D721Med (cell line): ENCODE data around the gene ACE.
A peak's percentile ranks its signal among the peaks of the same experiment; 100 is the strongest.

Experiments used
- DNase-seq: peaks from one replicate; pipeline ENCODE4 v3.0.0; 2011; ENCODE audit warnings: low spot score; ENCODE audit not compliant: insufficient read length
- FAIRE-seq: peaks from 2 replicates; lab custom pipeline; 2011; peaks lifted over from hg19 to GRCh38; lab: Jason Lieb, UNC
- TF ChIP-seq, protein P1 (sequence below): IDR thresholded peaks from 2 replicates; pipeline ENCODE4 v1.5.1; 2012; ENCODE audit warnings: mild to moderate bottlenecking, control low read depth; ENCODE audit not compliant: insufficient read depth; ENCODE audit errors: missing control alignments

The ACE gene

DNA sequence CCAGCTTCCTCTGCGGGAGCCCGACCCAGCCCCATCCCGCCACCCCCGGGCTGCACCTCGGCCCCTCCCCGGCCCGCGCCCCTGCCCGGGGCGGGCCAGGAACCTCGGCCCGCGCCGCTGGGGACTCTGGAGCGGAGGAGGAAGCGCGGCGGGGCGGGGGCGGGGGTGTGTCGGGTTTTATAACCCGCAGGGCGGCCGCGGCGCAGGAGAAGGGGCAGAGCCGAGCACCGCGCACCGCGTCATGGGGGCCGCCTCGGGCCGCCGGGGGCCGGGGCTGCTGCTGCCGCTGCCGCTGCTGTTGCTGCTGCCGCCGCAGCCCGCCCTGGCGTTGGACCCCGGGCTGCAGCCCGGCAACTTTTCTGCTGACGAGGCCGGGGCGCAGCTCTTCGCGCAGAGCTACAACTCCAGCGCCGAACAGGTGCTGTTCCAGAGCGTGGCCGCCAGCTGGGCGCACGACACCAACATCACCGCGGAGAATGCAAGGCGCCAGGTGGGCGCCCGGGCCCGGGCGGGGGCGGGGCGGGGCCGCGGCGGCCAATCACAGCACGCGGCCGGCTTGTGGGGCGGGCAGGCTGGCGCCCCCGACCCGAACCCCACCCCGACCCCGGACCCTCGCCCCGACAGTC, at the start of gene ACE:
Gene ACE, plus strand, starts transcription at position 208 of the 626 bp plus-strand sequence. Its CDS starts 34 bp downstream, at position 242.
- TF ChIP-seq, protein P1, sequence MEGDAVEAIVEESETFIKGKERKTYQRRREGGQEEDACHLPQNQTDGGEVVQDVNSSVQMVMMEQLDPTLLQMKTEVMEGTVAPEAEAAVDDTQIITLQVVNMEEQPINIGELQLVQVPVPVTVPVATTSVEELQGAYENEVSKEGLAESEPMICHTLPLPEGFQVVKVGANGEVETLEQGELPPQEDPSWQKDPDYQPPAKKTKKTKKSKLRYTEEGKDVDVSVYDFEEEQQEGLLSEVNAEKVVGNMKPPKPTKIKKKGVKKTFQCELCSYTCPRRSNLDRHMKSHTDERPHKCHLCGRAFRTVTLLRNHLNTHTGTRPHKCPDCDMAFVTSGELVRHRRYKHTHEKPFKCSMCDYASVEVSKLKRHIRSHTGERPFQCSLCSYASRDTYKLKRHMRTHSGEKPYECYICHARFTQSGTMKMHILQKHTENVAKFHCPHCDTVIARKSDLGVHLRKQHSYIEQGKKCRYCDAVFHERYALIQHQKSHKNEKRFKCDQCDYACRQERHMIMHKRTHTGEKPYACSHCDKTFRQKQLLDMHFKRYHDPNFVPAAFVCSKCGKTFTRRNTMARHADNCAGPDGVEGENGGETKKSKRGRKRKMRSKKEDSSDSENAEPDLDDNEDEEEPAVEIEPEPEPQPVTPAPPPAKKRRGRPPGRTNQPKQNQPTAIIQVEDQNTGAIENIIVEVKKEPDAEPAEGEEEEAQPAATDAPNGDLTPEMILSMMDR = no peak
- FAIRE-seq (no peak), DNase-seq (peak; percentile 83)

DNA sequence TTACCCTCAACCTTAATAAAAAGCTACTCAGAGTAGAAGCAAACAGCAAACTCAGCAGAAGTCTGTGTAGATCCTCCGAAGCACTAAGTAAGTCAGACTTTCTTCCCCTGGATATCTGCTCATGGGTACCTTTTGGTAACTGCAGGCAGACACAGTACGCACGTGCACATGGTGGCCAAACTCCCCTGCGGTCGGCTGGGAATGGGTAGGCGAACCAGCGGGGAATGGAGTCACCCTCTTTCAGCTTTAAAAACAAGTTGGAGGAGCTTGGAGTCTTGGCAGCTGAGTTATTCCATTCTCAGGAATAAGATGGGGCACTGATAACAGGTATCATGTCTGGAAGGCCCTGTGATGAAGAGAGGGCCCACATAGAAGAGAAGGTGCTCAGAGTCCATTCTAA, 47.1 kb upstream of the ACE start:
- TF ChIP-seq, protein P1 = no peak
- no peak for FAIRE-seq
- DNase-seq = no peak

DNA sequence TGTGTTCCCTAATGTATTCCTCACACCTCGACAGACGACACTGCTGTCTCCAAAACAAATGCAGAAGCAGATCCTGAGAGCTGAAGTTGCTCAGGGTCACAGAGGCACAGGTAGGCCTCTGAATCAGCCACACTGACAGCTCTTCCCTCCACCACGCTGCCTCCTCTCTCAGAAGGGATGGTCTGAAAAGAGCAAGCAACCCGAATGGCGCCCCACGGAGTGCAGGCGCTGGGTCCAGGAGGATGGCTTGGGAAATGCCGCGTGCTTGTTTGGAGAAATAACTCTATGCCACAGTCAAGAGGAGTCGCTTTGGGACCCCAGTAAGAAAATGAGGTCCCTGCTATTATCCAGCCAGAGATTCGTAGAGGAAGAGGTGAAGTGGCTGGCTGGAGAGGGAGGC, 46.6 kb upstream of the ACE start:
- TF ChIP-seq, protein P1 = no peak
- no peak for DNase-seq
- FAIRE-seq = no peak

- TF ChIP-seq, protein P1 = no peak
- DNase-seq = no peak
- no peak for FAIRE-seq
These were observed 45.3 kb upstream of the ACE start for GRCh38 chr17:63431618-63431938.

DNA sequence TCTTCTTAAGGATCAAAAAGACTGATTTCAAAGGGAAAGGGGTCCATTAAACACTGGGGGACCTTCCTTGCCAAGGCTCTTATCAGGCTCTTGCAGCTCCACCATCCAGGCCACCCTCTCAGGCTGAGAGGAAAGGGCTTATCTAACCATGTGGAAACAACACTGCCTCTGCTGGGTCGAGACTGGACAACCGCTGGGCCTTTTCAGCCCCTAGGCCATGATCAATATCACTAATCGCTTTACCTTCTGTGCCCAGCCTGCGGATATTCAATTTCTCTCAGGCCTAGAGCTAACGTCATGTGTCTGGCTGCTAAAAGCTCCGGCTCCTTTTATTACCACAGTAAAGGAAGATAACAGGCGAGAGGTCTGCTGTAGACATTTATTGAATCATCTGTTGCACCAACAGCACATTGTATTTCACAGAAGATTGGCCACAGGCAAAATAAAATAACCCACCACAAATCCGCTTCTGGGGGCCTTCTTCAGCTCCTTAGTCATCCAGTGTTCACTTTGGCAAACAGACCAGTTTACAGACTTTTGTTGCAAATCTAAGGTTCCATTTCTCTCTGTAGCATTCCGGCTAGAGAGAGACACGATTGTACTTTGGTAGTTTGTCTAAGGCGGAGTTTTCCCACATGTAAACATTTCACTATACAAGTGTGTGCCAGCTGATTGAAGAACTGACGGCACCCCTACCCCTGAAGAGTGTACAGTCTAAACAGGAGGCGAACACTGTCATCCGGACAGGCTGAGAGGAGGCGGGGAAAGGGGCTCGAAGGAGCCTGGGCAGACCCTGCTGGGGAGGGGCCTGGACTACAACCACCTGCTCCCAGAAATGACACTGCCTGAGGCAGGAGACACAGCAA, 44.7 kb upstream of the ACE start:
- FAIRE-seq (no peak), DNase-seq (peak; percentile 3)
- TF ChIP-seq, protein P1 = no peak

DNA sequence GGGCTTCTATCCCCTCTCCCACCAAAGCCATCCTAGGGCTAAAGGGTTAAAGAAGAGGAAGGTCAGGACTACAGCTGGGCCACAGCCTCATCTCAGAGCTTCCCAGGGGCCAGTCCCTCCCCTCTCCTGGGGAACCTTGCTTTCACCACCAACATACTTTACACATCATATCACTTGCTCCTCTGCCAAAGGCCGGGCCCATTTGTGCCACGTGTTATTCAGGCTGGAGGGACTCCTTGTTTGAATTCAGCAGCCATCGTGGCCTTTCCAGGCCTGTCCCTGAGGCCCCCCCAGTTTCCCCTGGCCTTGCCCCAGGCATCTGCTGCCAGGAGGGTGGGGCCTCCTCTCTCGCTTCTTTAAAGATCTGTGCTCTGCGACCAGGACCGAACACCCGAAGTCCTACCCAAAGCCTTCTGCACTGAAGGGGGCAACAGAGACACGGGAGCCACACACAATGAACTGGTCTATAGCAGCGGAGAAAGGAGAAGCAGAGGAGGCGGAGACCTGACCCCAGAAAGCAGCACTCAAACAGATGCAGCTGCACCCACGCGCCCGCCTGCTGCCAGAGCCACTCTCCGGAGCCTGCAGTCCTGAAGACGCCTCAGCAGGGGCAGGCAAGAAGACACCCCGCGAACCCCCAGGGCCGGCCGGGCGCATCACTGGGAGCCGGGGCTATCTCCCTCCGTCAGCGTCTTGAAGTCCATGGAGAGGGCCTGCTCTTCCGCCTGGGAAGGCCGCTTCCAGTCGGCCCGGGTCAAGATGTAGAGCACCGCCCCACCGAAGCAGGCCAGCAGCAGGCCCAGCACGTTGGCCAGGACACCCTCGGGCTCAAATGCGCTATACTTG, 42.9 kb upstream of the ACE start:
- FAIRE-seq (no peak), DNase-seq (no peak)
- TF ChIP-seq, protein P1 = no peak
